ENCODE data around the gene G3BP2. TPM values are rescaled to one million over a fixed set of nuclear protein-coding genes. Genes with fewer than 3 reads are reported as not detected.
A peak's percentile ranks its signal among the peaks of the same experiment; 100 is the strongest.
"Not testable (repeated sequence)": the region's sequence is repeated elsewhere in the genome, so short reads cannot be mapped to it uniquely, and the experiment has no call there.

The G3BP2 gene
- polyA plus RNA-seq, 1 donor from 2014 or later = 87.9 TPM

DNA sequence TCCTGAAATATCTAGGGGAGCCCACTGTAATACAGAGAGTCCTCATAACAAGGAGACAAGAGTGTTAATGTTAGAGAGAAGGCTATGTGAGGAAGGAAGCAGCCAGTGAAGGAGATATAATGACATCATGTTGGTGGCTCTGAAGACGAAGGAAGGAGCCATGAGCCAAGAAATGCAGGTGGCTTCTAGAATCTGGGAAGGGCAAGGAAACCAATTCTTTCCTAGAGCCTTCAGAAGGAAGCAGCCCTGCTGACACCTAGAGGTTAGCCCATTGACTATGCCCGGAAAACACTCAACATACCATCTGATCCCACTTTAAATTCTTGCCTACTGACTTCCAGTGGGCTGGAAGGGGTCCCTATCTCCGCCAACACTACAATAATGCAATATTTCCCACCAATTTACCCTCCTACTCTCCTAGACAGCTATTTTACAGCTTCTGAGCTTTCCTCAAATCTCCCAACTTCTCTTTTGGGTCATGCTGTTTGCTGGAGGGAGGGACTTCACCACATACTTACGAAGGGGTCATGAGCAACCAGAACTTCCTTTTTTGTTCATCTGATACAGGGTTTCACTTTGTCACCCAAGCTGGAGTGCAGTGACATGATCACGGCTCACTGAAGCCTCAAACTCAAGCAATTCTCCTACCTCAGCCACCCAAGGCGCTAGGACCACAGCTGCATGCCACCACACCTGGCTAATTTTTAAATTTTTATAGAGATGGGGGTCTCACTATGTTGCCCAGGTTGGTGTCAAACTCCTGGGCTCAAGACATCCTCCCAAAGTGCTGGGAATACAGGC, 25.2 kb upstream of the G3BP2 start:
- Mint-ChIP-seq H3K27me3 (no peaks in the 10 kb centered on the region), H3K9me3 (no peaks in the 10 kb centered on the region), H3K27ac (peak overlapping the region; percentile 81 to 97 (median 97))

DNA sequence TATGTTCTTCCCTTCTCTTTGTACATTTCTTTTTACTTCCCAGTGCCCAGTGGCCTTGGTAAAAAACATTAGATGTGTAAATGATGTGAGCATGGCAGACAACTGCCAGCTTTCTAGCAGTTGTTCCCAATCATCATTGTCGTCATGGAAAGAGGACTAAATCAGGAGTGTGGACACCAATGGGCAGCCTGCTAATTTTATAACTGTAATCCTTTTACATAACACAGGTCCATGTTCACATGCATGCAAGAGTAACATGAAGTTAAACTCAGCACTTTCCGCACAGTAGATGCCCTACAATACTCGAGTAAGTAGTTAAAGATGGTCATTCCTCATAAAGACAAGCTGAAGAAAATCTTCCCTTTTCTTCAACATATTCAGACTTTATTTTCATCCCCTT, 23.4 kb upstream of the G3BP2 start:
- Mint-ChIP-seq H3K36me3 (peaks cover 5% of the 10 kb centered on the region), H3K27me3 (no peaks in the 10 kb centered on the region), H3K4me3 (no peak overlapping the region), H3K9me3 (no peaks in the 10 kb centered on the region), H3K4me1 (peaks cover 20 to 30% (median 25%) of the 10 kb centered on the region in 3 donors), H3K27ac (peak overlapping the region; percentile 23 to 83 (median 82))

More for the DNA sequence above, 25.2 kb upstream of the G3BP2 start:
- Mint-ChIP-seq H3K36me3 (peaks cover 7% of the 10 kb centered on the region), H3K4me3 (peak overlapping the region in 3 of 4 donors; percentile 44 to 85 (median 80)), H3K4me1 (peaks cover 20 to 30% (median 25%) of the 10 kb centered on the region in 3 donors)

DNA sequence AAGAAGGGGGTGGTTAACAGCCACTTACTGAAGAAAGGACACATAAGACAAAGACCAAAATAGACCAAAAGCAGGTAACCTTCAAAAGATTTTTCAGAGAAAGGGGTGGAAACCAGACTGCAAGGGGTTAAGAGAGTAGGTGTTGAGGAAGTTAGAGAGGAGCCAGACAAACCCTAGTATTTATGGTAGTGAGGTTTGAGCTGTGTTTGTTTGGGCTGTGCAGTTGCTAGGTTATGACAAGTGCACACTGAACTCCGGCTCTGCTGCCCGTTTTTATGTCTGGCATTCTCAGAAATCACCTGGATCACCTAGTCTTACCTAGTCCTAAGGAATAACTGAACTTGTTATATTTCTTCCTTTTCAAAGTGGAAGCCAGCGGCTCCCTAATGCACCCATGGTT, 22.9 kb upstream of the G3BP2 start:
- Mint-ChIP-seq H3K9me3 (no peaks in the 10 kb centered on the region), H3K27me3 (no peaks in the 10 kb centered on the region), H3K4me1 (peaks cover 20 to 30% (median 25%) of the 10 kb centered on the region in 3 donors), H3K4me3 (peak overlapping the region in 1 of 4 donors; percentile 12), H3K27ac (peak overlapping the region; percentile 4 to 83 (median 82)), H3K36me3 (peaks cover 5% of the 10 kb centered on the region)

DNA sequence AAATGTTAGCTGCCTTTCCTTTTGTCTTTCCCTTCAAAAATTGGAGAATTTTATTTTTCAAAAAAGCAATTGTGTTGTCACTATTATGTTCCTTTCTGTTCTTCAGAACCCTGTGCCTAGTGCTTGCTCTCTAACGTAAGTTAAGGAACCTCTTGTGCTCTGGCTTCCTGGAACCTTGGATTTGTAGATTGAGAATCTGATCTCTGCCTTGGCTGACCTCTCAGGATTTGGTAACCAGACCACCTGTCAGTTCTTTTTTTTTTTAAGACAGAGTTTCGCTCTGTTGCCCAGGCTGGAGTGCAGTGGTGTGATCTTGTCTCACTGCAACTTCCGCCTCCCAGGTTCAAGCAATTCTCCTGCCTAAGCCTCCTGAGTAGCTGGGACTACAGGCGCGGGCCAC, 18.9 kb upstream of the G3BP2 start:
- not testable (repeated sequence) for H3K36me3 Mint-ChIP-seq, H3K9me3 Mint-ChIP-seq, H3K27me3 Mint-ChIP-seq, H3K27ac Mint-ChIP-seq, H3K4me3 Mint-ChIP-seq
- peaks cover 3 to 12% (median 7%) of the 10 kb centered on the region in 3 donors for H3K4me1 Mint-ChIP-seq

DNA sequence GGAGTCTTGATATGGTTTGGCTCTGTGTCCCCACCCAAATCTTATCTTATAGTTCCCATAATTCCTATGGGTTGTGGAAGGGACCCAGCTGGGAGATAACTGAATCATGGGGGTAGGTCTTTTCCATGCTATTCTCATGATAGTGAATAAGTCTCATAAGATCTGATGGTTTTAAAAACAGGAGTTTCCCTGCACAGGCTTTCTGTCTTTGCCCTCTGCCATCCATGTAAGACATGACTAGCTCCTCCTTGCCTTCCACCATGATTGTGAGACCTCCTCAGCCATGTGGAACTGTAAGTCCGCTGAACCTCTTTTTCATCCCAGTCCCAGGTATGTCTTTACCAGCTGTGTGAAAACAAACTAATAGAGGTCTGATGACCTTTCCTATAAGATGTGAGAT, 13.9 kb upstream of the G3BP2 start:
- H3K9me3 Mint-ChIP-seq, H3K4me3 Mint-ChIP-seq, H3K4me1 Mint-ChIP-seq, H3K27me3 Mint-ChIP-seq, H3K27ac Mint-ChIP-seq, H3K36me3 Mint-ChIP-seq: not testable (repeated sequence)

DNA sequence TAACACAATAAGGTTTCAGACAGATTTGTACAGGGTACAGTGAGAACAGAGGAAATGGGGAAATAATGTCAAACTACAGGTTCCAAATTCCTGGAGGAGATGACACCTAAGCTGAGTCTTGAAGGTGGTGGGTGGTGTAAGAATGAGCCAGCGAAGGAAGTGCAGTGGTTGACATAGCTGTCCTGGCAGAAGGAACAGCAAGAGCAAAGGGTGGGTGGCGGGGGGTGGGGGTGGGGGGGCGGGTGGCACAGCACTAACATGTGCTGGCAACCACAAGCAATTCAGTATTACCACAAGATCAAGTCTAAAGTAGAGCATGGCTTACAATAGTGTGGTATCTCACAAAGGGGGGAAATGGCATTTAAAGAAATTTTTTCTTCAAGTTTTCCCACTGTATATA, 13.1 kb upstream of the G3BP2 start:
- peaks cover 0 to 2% (median 0%) of the 10 kb centered on the region in 3 donors for H3K9me3 Mint-ChIP-seq
- no peaks in the 10 kb centered on the region for H3K27me3 Mint-ChIP-seq
- H3K4me3 Mint-ChIP-seq = no peak overlapping the region
- no peaks in the 10 kb centered on the region for H3K4me1 Mint-ChIP-seq
- H3K36me3 Mint-ChIP-seq = no peaks in the 10 kb centered on the region
- H3K27ac Mint-ChIP-seq = no peak overlapping the region

DNA sequence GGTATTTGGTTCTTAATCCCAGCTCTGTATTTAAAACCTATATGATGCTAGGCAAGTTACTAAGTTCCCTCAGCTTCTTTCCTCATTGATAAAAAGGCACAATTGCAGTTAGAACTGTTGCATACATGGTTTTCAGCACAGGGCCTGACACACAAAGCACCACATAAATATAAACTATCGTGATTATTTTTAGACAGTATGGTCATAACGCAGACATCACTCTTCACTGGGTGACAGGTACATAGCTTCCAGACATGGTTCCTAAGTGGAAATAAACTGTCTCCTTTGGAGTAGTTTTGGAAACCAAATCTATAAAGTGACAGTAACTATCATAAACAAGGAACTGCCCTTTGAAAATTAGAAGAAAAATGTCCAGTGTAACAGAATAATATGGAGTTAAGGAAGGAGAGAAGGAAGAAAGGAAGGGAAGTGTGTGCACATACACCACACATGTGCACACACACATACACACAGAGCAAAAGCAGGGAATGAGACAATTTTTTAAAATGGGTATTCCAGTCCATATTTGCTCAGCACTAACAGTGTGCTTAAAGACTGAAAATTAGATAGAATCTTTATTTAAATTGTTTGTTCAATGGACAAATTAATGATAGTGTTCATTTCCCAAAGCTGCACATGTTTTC, 12.5 kb upstream of the G3BP2 start:
- no peaks in the 10 kb centered on the region for H3K36me3 Mint-ChIP-seq
- H3K9me3 Mint-ChIP-seq = peaks cover 0 to 2% (median 0%) of the 10 kb centered on the region in 3 donors
- no peaks in the 10 kb centered on the region for H3K4me1 Mint-ChIP-seq
- H3K27me3 Mint-ChIP-seq = no peaks in the 10 kb centered on the region
- H3K27ac Mint-ChIP-seq = peak overlapping the region in 1 of 3 donors; percentile 5
- H3K4me3 Mint-ChIP-seq = no peak overlapping the region

DNA sequence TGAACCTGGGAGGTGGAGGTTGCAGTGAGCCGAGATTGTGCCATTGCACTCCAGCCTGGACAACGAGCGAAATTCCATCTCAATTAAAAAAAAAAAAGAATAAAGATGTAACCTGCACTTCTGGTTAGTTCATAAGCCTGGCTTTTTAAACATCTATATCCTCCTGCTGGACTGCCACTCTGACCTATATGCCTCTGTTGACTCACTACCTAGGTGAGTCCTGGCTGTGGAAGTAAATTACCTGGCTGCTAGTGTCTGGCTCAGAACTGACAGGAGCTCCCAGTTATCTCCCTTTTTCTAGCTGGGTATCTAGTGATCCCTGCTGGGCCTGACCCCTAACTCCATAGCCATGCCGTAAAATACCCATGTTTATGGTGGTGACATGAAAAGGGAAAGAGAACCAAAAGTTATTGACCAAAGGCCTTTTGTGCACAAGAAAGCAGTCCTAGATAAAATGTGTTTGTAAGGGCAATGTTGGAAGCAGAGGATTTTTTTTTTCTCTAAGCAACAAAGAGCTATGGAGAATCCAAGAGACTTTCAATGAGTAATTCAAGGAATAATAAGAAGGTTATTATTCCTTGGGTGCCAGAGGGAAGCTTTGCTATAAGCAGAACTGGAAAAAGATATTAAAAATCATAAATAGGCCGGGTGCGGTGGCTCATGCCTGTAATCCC, 10.4 kb upstream of the G3BP2 start:
- Mint-ChIP-seq H3K36me3 (no peaks in the 10 kb centered on the region), H3K9me3 (peaks cover 0 to 2% (median 0%) of the 10 kb centered on the region in 3 donors), H3K4me3 (no peak overlapping the region), H3K27ac (peak overlapping the region in 2 of 3 donors; percentile 12 to 60), H3K4me1 (no peaks in the 10 kb centered on the region), H3K27me3 (no peaks in the 10 kb centered on the region)

DNA sequence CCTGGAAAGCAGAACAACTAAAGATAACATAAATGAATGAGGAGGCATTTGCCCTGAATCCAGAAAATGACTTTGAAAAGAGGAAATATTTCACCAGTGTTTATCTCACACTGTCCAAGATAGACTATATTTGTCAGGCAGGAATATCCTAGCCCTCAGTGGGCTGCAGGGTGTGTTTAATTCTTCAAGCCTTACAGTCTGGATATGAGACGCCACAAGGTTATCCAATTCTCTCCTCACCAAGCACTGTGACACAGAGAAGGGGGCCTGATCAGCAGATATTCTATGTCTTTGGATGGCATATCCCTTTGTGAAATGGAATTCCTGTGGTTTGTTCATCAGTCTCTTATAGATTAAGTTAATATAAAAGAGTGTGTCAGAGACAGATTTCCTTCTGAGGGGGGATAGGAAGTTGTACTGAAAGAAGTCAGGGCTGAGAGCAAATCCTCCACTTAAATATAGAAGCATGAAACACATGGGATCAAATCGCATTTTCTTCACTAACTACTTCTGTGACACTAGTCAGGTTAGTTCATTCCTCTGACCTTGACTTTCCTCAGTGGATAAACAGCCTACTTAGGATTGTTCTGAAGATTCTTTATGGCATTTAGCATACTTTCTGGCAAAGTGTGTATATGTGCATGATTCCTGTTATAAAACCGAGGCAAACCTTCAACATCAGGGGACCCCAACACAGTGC, 6.8 kb upstream of the G3BP2 start:
- peaks cover 0 to 2% (median 0%) of the 10 kb centered on the region in 3 donors for H3K4me1 Mint-ChIP-seq
- no peaks in the 10 kb centered on the region for H3K36me3 Mint-ChIP-seq
- H3K27me3 Mint-ChIP-seq = no peaks in the 10 kb centered on the region
- no peaks in the 10 kb centered on the region for H3K9me3 Mint-ChIP-seq
- H3K27ac Mint-ChIP-seq = peak overlapping the region in 1 of 3 donors; percentile 35
- no peak overlapping the region for H3K4me3 Mint-ChIP-seq

DNA sequence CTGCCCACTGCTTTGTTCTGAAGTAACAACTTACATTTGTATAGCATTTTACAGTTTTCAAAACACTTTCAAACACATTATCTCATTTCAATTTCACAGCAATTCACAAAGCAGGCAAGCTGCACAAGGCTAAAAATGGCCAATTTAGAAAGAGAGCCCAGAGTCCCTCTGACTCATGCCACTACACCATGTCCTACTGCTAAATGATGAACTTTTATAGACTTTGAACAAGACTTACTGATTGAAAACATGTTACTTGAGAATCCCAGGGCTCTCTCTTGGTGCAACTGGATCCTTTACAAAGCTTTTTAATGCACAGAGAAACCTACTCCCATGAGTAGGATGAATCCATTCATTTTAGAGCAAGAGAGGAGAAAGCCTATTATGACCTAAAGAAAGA, 5.8 kb upstream of the G3BP2 start:
- Mint-ChIP-seq H3K9me3 (no peaks in the 10 kb centered on the region), H3K4me3 (no peak overlapping the region), H3K4me1 (peaks cover 2 to 3% (median 3%) of the 10 kb centered on the region in 3 donors), H3K27me3 (no peaks in the 10 kb centered on the region), H3K27ac (no peak overlapping the region), H3K36me3 (no peaks in the 10 kb centered on the region)

DNA sequence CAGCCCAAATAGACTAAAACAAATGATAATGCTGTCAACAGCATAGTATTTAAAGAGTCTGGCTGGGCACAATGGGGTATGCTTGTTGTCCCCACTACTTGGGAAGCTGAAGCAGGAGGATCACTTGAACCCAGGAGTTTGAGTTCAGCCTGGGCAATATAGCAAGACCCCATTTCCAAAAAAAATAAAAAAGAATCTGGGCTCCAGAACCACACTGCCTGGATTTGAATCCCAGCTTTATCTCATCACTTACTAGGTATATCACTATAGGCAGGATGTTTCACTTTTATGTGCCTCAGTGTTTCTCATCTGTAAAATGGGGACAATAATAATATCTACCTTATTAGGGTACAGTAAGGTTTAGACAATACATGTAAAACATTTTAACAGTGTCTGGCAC, 5.3 kb upstream of the G3BP2 start:
- Mint-ChIP-seq H3K4me3 (no peak overlapping the region), H3K36me3 (no peaks in the 10 kb centered on the region), H3K9me3 (no peaks in the 10 kb centered on the region), H3K27me3 (no peaks in the 10 kb centered on the region), H3K27ac (no peak overlapping the region), H3K4me1 (peaks cover 3 to 8% (median 6%) of the 10 kb centered on the region in 3 donors)

DNA sequence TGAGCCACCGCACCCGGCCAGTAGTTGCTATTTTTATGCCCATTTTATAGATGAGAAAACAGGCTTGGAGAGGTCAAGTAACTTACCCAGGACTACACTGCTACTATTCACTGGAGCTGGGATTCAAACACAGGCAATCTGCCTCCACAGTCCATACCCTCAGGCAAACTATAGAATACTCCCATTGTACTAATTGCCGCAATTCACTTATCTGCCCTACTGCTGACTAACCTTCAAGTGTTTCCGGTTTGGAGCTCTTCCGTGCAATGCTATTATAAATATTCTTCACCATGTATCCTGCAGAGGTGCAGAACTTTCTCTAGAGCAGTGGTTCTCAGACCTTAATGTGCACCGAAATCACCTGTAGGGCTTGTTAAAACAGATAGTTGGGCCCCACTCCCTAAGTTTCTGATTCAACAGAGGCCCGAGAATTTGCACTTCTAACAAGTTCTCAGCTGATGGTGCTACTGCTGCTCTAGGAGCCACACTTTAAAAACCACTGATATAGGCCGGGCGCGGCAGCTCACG, 1.9 kb upstream of the G3BP2 start:
- Mint-ChIP-seq H3K27ac (no peak overlapping the region), H3K27me3 (no peaks in the 10 kb centered on the region), H3K4me3 (peak overlapping the region in 2 of 4 donors; percentile 16 to 43), H3K9me3 (peaks cover 0 to 5% (median 0%) of the 10 kb centered on the region in 3 donors), H3K4me1 (peaks cover 21 to 31% (median 22%) of the 10 kb centered on the region in 3 donors), H3K36me3 (no peaks in the 10 kb centered on the region)

DNA sequence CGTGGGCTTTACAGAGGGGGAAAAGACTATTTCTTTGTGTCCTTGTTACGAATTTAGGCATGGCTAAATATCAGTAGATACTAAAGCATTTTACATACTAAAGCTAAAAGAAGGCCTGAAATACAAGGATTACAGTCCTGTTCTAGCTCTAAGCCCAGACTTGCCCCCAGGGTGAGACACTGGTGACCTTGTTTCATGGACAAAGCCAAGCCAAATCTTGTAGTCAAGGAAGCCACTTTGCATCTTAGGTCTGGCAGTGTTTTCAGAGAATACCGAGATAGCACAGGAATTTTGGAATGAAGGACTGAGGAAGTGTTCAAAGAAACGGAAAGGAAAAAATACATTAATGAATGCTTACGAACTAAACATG, 733 bp upstream of the G3BP2 start:
- peaks cover 0 to 5% (median 0%) of the 10 kb centered on the region in 3 donors for H3K9me3 Mint-ChIP-seq
- H3K4me1 Mint-ChIP-seq = peaks cover 30 to 38% (median 32%) of the 10 kb centered on the region in 3 donors
- no peaks in the 10 kb centered on the region for H3K27me3 Mint-ChIP-seq
- peaks cover 3% of the 10 kb centered on the region for H3K36me3 Mint-ChIP-seq
- peak overlapping the region; percentile 94 to 100 (median 98) for H3K4me3 Mint-ChIP-seq
- H3K27ac Mint-ChIP-seq = peak overlapping the region; percentile 96 to 99 (median 98)

DNA sequence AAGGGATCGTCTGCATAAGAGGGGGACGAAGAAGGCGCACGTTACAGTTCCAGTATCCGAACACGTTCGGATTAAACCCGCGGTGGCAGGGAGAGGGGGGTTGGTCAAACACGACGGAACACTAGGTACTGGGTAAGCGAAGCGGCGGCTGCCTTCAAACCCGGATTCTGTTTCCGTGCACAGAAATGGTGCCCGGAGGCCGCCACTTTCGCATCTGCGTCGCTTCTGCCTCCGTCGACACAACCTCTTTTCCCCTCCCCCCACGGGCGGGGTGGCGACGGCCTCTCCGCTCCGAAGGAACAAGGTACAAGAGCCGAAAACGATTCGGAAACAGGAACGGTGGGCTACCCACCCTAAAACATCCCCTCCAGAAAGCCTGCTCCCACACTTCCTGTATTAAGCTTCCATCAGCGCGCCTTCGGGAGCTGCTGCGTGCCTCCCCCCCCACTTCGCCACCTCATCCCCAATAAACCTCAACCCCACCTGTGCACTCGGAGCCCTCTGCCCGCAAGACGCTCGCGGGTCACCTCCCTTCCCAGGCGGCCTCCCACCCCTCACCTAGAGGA, 667 bp downstream of the G3BP2 start:
- Mint-ChIP-seq H3K4me1 (peaks cover 41 to 52% (median 46%) of the 10 kb centered on the region in 3 donors), H3K27ac (peak overlapping the region; percentile 96 to 99 (median 98)), H3K27me3 (no peaks in the 10 kb centered on the region), H3K4me3 (peak overlapping the region; percentile 94 to 100 (median 98)), H3K36me3 (peaks cover 4% of the 10 kb centered on the region), H3K9me3 (peaks cover 0 to 5% (median 0%) of the 10 kb centered on the region in 3 donors)
